Fibroblast of skin of scalp (primary cell): Measurements from ENCODE around the gene MLYCD.

ENCODE experiments used
- DNase-seq: peaks from one replicate; pipeline ENCODE4 v3.0.0-alpha.2; 2013

Gene MLYCD

DNA sequence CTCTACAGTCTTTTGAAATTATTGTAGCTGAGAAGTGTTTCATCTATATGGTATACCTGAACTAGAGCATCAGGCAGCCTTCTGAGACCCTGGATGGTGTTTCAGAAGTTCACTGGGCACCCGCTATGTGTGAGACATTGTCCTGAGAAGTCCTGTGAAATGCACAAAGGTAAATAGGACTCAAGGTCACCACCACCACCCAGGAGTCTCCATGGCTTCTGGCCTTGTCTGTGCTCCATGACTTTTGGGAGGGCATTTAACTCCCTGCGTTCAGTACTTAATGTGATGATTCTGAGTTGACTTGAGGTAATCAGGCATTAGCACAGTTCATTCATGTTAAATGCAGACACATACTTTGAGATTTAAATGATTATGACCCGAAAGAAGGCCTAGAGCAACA is 1.1 kb downstream of the MLYCD start:
- no peak for DNase-seq

DNA sequence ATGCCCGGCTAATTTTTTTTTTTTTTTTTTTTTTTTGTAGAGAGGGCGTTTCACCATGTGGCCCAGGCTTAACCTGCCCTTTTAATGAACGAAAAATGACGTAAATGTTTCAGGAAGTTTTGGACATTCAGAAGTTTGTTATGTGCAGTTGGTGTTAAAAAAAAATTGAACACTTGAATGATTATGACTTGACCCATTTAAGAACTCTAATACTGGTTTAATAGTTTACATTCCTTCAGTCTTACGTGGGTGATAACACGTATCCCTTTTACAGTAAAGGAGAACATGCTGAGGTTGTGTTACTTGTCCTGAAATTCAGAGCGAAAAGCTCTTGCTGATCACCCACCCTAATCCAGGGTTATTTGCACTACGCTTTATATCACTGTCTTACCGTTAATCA is 1.7 kb downstream of the MLYCD start:
- no peak for DNase-seq

DNA sequence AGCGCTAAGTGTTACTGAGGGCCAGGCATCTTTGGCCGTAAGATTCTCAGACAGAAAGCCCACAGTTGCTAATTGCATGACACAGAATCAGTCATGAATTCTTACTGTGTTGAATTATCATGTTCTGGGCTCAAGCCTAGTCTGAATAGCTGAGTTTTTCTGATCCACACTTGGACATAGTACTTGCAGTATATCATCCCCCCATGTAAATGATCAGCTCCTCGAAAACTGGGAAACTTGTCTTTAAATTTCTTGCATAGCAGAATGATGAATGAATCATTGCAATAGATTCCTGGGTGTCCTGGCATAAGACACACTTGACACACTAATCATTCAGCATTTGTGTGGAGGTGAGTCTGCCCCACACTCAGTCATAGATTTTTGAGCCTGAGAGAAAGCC is 2.2 kb downstream of the MLYCD start:
- peak; percentile 43 for DNase-seq

DNA sequence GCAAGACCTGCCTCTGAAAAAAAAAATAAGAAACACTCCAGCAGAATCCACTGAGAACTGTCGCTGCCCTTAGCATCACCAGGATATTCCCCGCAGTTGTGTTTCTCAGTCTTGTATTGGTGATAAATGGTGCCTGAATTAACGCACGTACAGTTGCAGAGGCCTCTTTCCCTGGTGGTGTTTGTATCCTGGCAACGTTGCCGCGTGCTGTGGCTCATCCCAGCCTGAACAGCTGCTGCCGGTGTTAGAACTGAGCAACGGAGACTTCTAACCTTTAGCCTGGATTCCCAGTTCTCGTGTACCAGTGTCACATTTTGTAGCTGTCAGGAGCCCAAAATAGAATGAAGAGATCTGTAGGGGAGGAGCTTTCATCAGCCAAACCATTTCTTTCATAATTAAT is 4.8 kb downstream of the MLYCD start:
- DNase-seq: no peak

DNA sequence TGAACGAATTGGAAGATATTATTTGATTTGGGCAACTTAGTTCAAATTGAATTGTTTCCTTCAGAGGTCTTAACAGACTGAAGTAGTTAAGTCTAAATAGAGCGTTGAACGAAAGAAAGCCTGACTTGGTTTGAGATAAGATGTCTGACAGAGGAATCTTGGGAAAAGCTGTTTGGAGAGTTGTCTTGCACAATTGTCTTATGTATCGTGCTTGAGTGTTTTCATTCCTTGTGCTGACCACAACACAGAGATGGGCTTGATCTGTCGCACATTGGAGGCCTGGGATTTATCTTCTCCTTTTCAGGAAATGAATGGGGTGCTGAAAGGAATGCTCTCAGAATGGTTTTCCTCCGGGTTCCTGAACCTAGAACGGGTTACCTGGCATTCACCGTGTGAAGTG is 7.8 kb downstream of the MLYCD start:
- peak; percentile 12 for DNase-seq

DNA sequence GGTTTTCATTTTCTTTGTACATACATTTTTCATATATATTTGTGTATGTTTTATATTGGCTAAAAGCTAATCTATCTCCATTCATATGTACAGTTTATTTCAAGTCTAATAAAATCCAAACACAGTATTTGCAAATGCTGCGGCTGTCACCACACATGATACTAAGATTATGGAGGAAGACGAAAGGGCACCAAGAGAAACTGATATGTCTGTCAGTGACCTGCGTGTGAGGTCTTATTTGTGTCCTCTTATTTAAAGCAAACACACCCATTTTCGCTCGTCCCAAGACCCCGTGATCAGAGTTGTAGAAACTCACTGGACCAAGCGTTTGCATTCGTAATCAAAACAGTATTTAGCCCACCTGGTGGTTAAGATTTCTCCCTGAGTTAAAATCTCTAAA is 8.2 kb downstream of the MLYCD start:
- no peak for DNase-seq

DNA sequence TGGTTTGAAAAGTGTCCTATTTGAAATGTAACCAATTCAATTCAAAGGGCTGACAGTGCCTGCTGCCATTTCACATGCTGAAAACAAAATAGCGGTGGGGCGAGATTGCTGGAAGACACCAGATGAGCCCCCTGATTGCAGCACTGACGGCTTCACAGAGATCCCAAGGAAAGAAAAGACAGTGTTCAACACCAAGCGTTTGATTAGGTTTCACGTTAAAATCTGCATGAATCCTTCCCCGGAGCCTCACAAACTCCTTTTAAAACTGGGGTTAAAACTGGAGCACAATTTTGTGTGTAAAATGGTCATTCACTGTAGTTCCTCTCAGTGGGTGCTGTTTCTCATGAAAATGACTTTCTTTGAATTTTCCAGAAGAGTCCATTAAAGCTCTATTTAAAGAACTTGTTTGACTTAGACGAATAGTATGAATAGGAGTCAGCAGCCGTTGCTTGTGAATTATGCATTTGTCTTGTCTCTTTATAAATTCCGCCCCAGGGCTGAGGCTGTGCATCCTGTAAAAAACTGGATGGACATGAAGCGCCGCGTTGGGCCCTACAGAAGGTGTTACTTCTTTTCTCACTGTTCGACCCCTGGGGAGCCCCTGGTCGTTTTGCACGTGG is 8.8 kb downstream of the MLYCD start:
- DNase-seq: no peak

DNA sequence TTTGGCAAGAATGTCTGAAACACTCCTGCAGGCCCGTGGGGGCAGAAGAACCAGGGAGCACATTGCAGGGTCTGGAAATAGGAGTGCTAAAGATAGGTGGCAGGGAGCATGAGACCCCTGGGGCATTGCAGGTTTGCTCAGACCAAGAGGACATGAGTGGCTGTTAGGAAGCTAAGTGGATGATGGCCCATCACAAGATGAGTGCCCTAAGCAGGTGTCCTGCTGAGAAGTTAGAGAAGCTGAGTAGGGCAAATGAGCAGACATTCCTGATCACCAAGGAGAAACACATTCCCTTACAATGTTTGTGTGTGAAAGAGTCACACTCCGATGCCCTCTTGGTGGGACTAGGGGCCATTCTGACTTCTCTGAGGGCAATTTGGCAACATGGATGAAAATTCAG is 9.9 kb downstream of the MLYCD start:
- DNase-seq: no peak

DNA sequence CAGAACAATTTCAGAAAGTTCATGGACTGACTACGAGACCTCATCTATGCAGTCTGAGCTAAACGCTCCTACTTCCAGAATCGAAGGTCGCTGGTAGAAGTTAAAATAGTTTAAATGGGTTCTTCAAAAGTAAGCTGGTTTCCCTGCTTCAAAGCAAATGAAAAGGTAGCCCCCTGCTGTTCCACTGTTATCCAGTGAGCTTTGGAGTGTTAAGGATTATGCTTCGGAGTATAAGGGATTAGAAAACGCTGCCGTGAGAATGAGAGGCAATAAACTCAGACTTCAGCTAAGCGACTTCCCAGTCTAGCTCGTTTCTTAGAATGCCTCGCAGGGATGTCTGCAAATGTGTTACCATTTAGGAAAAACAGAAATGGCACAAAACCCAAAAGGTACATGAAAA is 12.4 kb downstream of the MLYCD start:
- no peak for DNase-seq

DNA sequence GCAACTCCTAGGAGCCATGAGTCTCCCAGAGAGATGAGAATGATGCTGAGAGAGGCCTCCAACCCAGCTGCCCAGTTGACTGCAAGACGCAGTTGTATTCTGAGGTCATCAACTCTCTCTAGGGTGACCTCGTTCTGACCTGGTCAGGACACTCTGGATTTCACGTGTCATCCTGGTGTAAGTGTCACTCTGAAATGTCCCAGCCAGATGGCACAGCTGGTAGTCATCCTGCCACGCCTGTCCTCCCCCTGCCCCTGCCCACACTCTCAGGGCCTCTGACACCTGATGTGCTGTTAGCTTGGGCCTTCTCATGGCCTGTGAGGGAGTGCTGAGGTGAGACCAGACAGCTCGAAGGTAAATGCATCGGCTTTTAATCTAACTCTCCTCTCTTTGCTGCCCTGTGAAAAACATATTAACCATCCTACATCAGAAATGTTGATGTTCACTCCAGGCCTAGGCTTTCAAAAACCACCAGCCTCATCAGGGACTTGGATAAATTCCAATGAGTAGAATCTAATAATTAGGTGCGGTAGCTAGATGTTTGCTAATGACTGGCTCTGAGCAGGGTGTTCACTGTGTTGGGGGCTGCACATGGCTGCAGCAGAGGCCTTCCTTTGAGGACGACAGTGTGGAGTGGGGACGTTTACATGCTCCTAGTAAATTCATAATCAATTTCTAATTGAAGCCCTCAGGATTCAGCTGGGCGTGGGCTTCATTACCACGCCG is 13.8 kb downstream of the MLYCD start:
- no peak for DNase-seq

DNA sequence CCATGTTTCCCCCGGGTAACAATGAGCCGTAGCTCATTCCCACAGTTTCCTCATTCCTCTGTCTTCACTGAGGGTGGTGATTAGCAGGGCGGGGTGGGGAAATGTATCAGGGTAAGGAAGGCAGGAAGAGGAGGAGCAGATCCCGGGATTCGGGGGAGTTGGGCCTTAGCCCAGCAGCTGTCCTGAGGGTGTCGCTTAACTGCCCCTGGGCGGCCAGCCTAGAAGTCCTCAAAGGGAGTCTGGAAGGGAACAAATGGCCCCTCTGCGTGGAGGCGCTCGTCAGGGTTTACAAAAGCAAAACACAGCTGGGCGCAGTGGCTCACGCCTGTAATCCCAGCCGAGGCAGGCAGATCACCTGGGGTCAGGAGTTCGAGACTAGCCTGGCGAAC is 14.3 kb downstream of the MLYCD start:
- no peak for DNase-seq

DNA sequence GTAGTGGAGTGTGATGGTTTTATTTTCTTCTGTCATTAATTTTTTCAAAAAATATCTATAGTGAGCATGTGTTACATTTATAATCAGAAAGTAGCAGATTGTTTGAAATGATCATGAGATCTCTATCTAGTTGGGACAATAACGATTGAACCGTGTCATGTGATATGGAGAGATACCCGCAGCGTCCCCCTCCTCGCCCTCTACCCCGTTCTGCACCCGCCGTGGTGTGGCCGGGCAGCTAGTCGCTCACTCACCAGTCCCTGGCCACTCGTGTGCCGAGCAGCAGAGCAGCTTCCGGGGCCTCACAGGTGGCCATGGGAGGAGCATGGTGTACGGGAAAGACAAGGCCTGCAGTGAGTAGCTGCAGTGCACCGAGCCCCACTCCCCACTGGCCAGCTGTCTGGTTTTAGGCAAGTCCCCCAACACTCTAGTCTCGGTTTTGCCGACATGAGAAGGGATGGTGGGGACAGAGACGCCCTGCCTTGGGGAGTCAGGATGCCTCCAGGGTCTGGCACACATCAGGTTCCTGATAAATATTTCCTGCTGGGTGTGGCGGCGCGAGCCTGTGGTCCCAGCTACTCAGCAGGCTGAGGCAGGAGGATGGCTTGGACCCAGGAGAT is 15.3 kb downstream of the MLYCD start:
- DNase-seq: no peak

DNA sequence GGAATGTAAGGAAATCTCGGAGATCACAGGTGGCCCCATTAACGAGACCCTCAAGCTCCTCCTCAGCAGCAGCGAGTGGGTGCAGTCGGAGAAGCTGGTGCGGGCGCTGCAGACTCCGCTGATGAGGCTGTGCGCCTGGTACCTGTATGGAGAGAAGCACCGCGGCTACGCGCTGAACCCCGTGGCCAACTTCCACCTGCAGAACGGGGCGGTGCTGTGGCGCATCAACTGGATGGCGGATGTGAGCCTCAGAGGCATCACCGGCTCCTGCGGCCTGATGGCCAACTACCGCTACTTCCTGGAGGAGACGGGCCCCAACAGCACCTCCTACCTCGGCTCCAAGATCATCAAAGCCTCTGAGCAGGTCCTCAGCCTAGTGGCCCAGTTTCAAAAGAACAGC is 16.2 kb downstream of the MLYCD start:
- DNase-seq: no peak

DNA sequence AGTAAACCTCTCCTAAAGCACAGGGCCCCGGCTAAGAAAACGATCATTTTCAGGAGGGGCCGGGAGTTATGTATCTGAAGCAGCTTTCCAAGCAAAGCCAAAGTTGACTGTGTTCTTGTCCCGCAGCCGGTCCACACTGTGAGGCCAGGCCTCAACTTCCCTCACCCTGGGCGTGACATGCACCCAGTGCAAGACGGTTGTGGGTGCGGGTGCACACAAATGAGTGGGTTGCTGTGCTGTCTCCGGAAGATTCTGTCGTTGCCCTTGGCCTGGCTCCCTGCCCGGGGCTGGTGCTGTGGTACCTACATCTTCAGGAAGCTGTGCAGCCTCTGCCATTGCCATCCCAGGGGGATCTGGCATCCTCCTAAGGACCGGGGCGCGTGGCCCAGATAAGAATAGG is 16.6 kb downstream of the MLYCD start:
- DNase-seq: no peak

DNA sequence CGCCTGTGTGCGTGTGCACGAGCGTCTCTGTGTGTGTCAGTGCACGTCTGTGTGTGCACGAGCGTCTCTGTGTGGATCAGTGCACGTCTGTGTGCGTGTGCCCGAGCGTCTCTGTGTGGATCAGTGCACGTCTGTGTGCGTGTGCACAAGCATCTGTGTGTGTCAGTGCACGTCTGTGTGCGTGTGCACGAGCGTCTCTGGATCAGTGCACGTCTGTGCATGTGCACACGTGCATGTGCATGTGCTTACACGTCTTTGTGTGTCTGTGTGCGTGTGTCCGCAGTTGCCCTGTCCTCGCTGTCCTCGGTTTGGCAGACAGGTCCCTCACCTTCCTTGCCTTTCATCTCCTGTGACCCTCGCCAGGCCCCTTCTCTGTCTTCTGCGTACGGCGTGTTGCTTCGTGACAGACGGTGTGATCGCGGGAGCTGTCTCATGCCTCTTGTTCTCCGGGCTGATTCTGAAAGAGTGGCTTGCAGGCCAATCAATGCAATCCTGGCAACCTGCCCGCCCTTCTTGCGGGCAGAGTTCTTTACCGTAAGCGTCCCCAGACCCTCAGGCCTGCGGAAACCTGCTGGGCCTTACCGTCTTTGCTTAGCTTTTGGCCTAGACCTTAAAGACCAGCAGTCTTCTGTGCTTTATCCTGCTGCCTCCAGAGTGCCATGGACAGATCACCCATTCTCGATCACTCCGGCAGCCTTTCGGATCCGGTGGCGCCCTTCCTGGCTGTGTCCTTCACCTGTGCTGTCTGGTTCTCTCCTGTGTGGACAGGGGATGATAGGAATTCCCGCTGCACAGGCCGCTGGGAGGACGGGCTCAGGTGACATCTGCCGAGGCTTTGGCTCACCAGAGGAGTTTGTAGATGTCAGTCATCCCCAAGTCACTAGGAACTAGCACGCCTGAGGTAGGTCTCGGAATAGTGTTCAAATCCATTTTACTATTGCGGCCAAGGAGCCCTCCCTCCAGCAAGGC is 18.5 kb downstream of the MLYCD start:
- no peak for DNase-seq

DNA sequence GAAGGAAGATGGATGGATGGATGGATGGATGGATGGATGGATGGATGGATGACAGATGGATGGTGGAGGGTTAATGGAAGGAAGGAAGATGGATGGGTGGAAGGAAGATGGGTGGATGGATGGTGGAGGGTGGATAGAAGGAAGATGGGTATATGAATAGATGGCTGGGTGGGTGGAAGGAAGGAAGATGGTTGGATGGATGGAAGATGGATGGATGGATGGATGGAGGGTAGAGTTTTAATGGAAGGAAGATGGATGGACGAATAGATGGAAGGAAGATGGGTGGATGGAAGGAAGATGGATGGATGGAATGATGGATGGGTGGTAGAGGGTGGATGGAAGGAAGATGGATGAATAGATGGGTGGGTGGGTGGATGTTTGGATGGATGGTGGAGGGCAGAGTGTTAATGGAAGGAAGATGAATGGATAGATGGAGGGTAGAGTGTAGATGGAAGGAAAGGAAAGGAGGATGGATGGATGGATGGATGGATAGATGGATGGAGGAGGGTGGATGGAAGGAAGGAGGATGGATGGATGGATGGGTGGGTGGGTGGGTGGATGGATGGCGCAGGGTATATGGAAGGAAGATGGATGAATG is 22.1 kb downstream of the MLYCD start:
- no peak for DNase-seq

DNA sequence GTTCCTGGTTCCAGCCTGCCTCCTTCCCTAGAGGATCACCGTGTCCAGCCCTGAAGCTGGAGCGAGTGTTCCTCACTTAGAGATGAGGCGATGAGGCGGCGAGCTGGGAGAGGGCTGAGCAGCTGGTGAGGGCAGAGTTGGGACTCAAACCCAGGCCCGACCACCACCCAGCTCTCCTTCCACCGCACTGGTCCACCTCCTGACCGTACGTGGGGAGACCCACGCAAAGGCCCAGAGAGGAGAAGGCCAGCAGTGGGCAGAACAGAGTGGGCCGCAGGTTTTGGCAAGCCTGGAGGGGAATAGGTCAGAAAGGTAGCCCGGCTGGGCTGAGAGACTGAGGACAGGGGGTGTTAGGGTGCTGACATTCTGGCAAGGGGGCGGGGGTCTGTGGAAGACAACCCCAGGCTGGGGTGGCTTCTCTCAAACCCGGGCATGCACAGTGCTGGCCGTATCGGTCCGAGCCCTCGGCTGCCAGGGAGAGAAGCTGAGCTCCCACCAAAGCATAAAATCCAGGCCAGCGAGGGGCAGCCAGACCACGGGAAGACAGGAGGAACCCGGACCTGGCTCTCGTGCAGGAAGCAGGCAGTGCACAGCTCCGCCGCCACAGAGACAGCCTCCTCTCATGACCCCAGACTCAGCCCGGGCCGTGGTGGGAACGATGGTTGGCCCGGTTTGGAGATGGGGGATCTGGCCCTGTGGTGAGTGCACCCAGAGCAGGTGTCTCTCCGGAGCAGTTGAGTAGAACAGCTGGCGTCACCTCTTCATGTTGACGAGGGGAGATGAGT is 24.9 kb downstream of the MLYCD start:
- DNase-seq: no peak

DNA sequence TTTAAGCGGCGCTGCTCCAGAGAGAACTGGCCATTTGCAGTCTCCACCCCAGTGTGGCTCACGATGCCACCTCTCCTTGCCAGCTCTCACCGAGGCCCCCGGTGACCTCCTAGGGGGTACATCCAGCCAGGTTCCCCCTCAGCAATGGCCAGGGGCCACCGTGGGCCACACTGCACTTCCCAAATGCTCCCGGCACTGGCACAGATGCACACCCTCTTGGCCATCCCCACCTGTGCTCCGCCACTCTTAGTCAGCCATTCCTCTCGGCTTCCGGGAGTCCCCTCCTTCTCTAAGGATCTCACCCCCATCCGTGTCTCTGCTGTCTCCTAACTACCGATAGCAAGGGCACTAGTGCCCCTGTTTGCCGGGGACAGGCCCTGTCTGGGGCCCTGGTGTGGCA is 25.8 kb downstream of the MLYCD start:
- no peak for DNase-seq

DNA sequence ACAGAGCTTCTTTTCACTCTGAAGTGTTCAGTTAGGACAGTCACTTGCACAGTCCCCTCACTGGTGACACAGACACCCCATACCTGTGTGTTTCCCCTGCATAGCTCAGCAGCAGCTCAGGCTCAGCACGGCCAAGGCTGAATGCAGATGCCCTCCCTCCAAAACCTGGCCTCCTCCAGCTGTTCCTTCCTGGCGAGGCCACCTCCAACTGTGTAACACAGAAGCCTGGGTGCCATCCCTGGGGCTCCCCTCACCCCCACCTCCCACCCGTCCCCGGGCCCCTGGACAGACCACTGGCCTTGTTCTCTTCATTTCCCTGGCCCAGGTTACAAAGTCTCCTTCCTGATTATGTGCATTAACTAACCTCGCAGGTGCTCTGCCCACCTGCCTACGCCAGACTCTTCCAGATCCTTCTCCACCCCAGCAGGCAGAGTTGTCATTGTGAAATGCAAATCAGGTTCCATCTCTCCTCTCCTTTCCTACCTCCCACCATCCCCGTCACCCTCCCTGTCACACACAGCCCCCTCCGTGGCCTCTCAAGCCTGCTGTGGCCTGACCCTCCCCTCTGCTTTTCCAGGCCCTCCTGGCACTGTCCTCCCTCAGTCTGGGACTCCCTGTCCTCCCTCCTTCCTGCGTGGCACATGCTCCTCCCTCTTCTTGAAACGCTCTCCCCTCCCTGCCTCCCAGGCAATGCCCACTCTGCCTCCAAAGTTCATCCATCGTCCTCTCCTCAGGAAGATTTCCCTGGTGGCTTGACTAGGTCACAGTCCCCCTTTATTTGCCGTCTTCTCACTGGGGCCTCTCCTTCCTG is 26.4 kb downstream of the MLYCD start:
- no peak for DNase-seq

DNA sequence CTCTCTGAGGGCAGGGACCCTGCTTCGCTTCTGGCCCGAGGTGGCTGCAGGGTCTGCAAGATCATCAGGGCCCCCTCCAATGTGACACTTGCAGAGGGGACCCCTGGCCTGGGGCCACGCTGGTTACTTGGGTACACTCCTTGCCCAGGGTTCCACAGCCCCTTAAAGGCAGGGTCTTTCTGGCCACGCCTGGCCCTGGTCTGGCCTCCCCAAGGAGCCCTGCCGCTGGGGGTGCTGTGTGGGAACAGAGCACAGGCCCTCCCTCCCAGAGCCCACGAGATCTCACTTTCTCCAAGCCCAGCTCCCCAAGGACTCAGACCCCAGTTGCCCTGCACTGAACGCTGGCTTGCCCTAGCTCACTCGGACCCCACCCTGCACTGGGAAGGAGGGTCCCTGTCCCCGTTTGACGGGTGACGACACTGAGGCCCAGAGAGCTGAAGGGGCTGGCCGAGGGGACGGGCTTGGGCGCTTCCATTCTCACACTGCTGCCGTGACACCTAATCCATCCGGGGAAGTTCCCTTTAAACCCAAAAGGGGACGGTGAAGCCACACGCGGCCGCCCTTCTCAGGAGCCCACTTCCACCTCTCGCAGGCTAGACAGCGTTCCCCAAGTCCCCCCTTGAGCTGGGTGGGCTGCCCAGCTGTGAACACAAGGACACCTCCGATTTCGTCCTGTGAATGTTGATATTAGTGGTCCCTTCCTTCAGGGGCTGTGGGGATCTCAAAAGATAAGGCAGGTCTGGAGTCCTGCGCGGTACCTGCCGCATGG is 27.2 kb downstream of the MLYCD start:
- no peak for DNase-seq
